Stimulated activated CD4-positive, alpha-beta T cell treated with anti-CD3 and anti-CD28 coated beads, Interleukin-1b, Interleukin-23, amount 100 ng/mL, for 1 hour (primary cell): Measurements from ENCODE around the gene TAGAP.
A peak's percentile ranks its signal among the peaks of the same experiment; 100 is the strongest.

Experiments used
- DNase-seq, 2 donors: peaks; one replicate each; pipeline ENCODE4 v3.0.0-alpha.2; 2020; ENCODE audit warnings: low read depth in 2 of 2

The TAGAP gene

GRCh38 chr6:159044899-159045727, at the start of gene TAGAP:
Gene TAGAP, minus strand, starts transcription at chr6:159044991. Its CDS starts 845 bp downstream, at chr6:159044146.
- peak; percentile 53 to 79 for DNase-seq

GRCh38 chr6:159093609-159094443, 49.0 kb upstream of the TAGAP start:
- DNase-seq = no peak

GRCh38 chr6:159092631-159093030, 47.8 kb upstream of the TAGAP start:
- DNase-seq = no peak

- no peak for DNase-seq
Observed at GRCh38 chr6:159090530-159091480, 46.0 kb upstream of the TAGAP start.

- DNase-seq = no peak
Observed at GRCh38 chr6:159089909-159090308, 45.1 kb upstream of the TAGAP start.

- no peak for DNase-seq
Observed at GRCh38 chr6:159089443-159089842, 44.7 kb upstream of the TAGAP start.

- no peak for DNase-seq
Observed at GRCh38 chr6:159086033-159086618, 41.3 kb upstream of the TAGAP start.

- DNase-seq = no peak
Observed at GRCh38 chr6:159085396-159085895, 40.7 kb upstream of the TAGAP start.

GRCh38 chr6:159084493-159085091, 39.8 kb upstream of the TAGAP start:
- no peak for DNase-seq

GRCh38 chr6:159083146-159083545, 38.4 kb upstream of the TAGAP start:
- no peak for DNase-seq

- DNase-seq = no peak
Observed at GRCh38 chr6:159082039-159082815, 37.4 kb upstream of the TAGAP start.

- no peak for DNase-seq
Observed at GRCh38 chr6:159080217-159080976, 35.6 kb upstream of the TAGAP start.

- DNase-seq = no peak
Observed at GRCh38 chr6:159079367-159079766, 34.6 kb upstream of the TAGAP start.

GRCh38 chr6:159077123-159077522, 32.3 kb upstream of the TAGAP start:
- no peak for DNase-seq

- no peak for DNase-seq
Observed at GRCh38 chr6:159075506-159076228, 30.9 kb upstream of the TAGAP start.

GRCh38 chr6:159074876-159075275, 30.1 kb upstream of the TAGAP start:
- DNase-seq = no peak

- no peak for DNase-seq
Observed at GRCh38 chr6:159074120-159074684, 29.4 kb upstream of the TAGAP start.
